COLO668 (cell line): Measurements from ENCODE around the gene FBXL15.
A peak's percentile ranks its signal among the peaks of the same experiment; 100 is the strongest.

ENCODE experiments used
- DNase-seq: peaks from one replicate; lab custom pipeline; 2025; ENCODE audit not compliant: unreplicated experiment; lab: John Stamatoyannopoulos, UW

FBXL15 gene

GRCh38 chr10:102409604-102410428 is 10.8 kb upstream of the FBXL15 start:
- no peak for DNase-seq

DNA sequence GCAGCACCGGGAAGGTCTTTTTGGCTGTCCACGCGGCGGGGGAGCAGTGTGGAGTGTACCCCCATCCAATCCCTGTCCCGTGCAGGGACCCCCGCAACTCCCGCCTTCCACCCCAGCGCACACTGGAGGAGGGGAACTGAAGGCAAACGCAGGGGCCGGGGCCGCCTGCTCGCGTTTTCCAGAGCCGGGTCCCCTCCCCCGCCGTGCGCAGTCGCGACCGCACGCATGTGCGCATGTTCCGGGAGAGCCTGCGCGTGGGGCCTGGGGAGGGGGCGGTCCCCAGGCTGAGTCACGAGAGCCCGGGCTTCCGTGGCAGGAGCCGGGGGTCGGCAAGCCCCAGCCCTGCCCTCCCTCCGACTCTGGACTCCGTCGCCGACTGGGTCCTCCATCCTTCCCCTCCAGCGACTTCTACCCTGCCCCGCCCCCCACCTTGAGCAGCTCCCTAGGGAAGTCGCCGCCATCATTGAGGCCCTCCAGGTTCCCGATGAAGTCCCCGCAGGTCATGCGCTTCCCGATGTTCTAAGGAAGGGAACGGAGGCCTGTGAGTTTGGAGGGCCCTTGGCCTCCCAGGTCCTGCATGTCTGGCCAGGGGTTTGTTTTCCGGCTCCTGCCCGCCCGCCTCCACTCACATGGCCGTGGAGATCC is 10.1 kb upstream of the FBXL15 start:
- DNase-seq: no peak

DNA sequence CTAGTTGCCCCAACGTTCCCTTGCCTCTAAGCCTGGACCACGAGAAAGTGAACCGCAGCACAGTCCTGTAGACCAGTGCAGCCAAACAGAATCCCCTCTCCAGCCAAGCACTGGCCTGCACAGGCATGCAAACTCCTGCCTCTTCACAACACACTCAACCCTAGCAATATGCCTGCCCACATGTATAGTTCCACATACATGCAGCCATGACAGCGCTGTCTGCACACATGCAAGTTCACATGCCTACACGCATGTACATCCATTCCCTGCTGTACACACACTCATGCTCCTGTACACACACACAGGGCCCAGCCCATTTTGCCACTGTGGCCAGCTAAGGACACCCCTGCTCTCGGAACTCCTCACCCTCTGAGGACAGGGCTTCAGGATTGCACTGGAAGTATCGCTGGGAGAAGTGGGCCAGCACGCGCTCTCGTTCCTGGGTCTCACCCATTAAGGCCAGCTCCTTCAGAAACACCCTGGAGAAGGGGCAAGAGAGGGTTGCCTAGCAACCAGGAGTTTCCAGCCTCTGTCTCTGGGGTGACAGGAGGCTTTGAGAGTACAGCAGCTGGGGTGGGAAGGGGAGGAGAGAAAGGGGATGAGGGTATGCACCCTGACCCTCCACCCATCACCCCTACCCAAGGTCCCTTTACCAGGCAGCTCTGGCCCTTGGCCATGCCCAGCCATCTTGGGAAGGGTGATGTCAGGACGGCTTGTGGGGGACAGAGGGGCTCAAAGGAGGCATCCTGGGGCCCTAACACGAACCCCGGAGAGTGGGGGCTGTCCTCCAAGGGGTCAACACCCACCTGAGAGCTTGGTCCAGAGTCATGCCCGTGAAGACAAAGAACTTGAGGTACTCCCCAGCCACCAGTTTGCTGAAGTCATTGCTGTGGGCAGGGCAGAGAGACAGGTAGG is 9.0 kb upstream of the FBXL15 start:
- DNase-seq: no peak

- no peak for DNase-seq
Measured at GRCh38 chr10:102412293-102412692, 8.3 kb upstream of the FBXL15 start.

DNA sequence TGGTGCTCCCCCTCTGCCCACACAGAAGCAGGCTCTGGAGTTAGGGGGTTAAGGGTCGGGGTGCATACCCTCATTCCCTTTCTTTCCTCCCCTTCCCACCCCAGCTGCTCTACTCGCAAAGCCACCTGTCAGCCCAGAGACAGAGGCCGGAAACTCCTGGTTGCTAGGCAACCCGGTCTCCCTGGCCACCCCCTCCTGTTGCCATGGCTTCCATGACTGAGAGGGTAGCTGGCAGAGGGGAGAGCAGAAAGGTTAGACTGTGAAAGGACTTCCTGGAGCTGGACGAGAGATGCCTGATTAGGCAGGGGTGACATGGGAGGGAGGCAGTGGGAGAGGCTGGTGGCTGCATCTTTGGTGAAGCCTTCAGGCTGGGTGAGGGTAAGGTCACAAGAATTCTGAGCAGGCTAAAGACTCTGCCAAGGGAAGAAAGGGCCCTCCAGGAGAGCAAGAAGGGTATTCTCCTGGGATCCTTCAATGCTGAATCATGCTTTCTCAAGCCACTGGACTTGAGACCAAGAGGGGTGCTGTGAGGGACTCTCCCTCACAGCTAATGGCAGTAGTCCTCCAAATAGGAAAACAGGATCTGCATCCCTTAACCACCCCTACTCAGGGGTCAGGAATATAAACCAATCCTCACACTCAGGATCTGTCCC is 7.5 kb upstream of the FBXL15 start:
- DNase-seq: peak; percentile 82

GRCh38 chr10:102413806-102414561 is 6.7 kb upstream of the FBXL15 start:
- DNase-seq: no peak

- no peak for DNase-seq
Measured at GRCh38 chr10:102414749-102415148, 5.9 kb upstream of the FBXL15 start.

GRCh38 chr10:102416283-102416682 is 4.4 kb upstream of the FBXL15 start:
- DNase-seq: no peak

DNA sequence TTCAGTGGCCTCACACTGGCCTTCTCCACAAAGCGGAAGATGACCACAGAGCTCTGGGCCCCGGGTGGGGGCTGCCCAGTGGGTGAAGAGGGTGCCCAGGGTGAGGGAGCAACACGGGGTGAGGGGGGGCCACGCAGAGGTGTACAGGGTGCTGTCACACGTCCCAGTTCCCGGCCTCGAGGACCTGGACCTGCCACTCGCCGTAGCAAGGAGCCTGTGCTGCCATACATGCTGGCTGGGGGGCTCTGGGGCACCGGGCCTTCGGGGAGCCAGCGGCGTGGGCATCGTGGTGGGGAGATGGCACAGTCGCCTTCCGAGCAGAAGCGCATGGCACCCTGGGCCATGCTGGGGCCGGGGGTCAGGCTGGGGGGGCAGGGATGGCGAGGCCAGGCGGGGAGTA is 3.9 kb upstream of the FBXL15 start:
- no peak for DNase-seq

DNA sequence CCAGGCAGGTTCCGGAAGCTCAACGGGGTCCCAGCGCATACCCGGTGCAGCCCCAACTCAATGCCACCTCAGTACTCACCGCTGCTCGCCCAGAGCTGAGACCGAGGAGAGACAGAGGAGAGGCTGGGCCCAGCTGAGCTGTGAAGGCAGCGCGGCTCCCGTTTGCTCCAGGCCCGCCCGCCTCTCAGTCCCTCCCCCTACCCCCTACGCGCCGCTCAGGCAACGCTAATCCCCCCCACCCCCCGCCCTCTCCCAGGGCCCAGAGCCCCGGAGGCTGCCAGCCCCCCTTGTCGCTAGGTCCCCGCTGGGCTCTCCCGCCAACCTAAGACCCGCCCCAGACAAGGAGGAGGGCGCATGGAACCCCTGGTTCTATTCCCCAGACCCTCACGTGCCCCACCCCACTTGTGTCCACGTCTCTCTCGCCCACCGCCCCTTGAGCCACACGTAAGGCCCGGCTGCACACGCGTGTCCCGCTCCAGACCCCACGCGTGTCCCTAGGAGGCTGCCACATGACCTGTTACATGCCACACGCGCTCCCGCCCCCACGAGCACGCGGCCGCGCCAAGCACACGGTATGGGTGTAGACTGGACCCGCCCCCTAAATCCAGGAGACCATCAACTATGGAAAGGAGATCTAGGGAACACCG is 1.9 kb upstream of the FBXL15 start, which contains the start of gene PSD:
Gene PSD, minus strand, starts transcription at position 164 of the 647 bp plus-strand sequence. CDS start 1,747 bp downstream, outside the sequence.
- peak; percentile 72 for DNase-seq

GRCh38 chr10:102419269-102420180 is 1.1 kb upstream of the FBXL15 start:
- peak; percentile 87 for DNase-seq

DNA sequence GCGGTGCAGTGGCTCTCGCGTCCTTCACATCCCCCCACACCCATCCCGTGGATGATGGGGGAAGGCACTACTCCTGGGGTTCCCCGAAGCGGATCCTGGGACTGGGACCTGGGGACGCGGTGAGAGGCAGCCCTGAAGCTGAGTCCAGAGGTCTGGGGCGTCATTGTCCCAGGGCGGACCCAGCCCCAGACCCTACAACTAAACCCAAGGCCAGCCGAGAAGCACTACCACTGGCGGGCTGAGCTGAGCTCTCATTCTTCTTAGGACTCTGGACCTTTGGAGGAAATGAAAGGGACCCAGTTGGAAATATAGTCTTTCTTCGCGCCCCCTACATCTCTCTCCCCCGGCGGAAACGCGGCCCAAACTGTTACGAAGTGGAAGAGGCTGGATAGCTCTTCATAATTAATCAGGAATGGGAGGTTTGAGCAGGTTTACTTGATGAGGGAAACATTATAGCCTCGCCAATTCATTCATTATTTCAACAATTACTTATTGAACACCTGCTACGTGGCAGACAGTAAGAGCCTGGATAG is 389 bp upstream of the FBXL15 start:
- DNase-seq: no peak

- no peak for DNase-seq
Measured at GRCh38 chr10:102421507-102421756, 796 bp downstream of the FBXL15 start.

DNA sequence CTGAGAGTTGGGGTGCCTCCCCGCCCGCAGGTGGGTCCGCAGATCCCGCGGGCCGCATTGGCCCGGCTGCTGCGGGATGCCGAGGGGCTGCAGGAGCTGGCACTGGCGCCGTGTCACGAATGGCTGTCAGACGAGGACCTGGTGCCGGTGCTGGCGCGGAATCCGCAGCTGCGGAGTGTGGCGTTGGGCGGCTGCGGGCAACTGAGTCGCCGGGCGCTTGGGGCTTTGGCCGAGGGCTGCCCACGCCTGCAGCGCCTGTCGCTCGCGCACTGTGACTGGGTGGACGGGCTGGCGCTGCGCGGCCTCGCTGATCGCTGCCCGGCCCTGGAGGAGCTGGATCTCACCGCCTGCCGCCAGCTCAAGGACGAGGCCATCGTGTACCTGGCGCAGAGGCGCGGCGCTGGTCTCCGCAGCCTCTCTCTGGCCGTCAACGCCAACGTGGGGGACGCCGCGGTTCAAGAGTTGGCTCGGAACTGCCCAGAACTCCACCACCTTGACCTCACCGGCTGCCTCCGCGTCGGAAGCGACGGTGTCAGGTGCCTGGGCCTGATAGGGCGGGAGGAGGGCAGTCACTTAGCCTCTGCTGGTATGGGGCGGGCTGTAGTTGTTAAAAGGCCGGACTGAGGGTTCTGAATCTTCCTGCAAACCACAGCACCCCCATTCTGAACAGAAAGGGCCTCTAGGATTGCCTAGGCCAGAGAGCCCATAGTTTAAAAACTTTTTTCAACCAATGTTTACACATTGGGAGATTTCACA is 1.3 kb downstream of the FBXL15 start:
- DNase-seq: peak; percentile 56

GRCh38 chr10:102422545-102423129 is 2.0 kb downstream of the FBXL15 start:
- DNase-seq: peak; percentile 76

- DNase-seq: no peak
Measured at GRCh38 chr10:102423372-102423968, 2.8 kb downstream of the FBXL15 start.

GRCh38 chr10:102424145-102424544 is 3.5 kb downstream of the FBXL15 start:
- no peak for DNase-seq
